Endothelial cell of umbilical vein (primary cell): Measurements from ENCODE around the gene PCGF2.

Source experiments
- CTCF ChIP-seq, 2 donors: IDR thresholded peaks; 1 replicate in 1 of 2; 2 replicates in 1 of 2; pipeline ENCODE4 v1.5.1; 2011; ENCODE audit warnings: low read length in 2 of 2, mild to moderate bottlenecking in 2 of 2, moderate library complexity in 2 of 2, control low read depth in 1 of 2, inconsistent platforms in 1 of 2, low read depth in 1 of 2; ENCODE audit not compliant: insufficient read depth in 1 of 2; ENCODE audit errors: extremely low read depth in 1 of 2
- EZH2 ChIP-seq: IDR thresholded peaks from 2 replicates; pipeline ENCODE4 v1.6.1; 2012; ENCODE audit warnings: borderline replicate concordance, low read depth, mild to moderate bottlenecking, moderate library complexity, low read length, inconsistent platforms; ENCODE audit not compliant: severe bottlenecking
- FOS ChIP-seq: IDR thresholded peaks from 2 replicates; pipeline ENCODE4 v1.6.1; 2011; ENCODE audit warnings: mild to moderate bottlenecking, low read length, moderate library complexity, borderline replicate concordance; ENCODE audit not compliant: insufficient read depth
- JUN ChIP-seq: IDR thresholded peaks from 2 replicates; pipeline ENCODE4 v1.6.1; 2011; ENCODE audit warnings: borderline replicate concordance, low read depth; ENCODE audit not compliant: insufficient read length, insufficient read depth
- MAX ChIP-seq: IDR thresholded peaks from 2 replicates; pipeline ENCODE4 v1.6.1; 2011; ENCODE audit not compliant: insufficient read depth, insufficient read length
- MYC ChIP-seq: IDR thresholded peaks from one replicate; pipeline ENCODE4 v1.6.1; 2011; ENCODE audit warnings: mild to moderate bottlenecking, low read depth, low read length
- POLR2A ChIP-seq: IDR thresholded peaks from 2 replicates; pipeline ENCODE4 v1.6.1; 2012; ENCODE audit warnings: low read depth, mild to moderate bottlenecking, control low read depth, low read length

DNA sequence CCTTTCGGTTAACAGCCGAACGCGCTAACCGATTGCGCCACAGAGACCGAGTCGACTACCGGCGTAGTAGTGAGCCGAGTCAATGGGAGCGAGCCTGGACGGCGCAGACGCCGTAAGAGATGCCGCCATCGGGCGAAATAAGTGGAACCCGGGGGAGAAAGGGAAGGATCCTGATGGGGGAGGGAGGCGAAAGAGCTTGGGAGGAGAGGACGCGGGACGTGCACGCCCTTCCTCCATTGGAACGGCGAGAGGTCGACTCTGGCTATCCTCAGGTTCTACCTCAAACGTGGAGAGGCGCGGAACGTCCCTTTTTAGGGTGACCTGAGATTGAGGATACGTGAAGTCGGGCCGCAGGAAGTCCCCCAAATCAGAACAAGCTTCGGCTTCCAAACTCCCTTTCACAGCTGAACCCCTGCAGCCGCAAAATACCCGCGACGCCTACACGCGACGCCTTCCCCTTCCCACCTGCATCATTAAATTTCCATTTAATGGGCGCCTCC is 3.7 kb upstream of the PCGF2 start:
- TF ChIP-seq JUN (no peak), CTCF (IDR thresholded peaks at IDR 0.05; ENCODE audit: extremely low read depth in 1 of 2, insufficient read depth in 1 of 2, low read depth in 1 of 2, low read length in 2 of 2) (no peak), MAX (no peak), POLR2A (no peak), MYC (no peak), FOS (no peak), EZH2 (no peak)
